ENCODE measurements around the gene MAGI2.

Gene MAGI2

GRCh38 chr7:78151229-78151628 is 1302.2 kb downstream of the MAGI2 start:
- DNase-seq, result no peak

- no peak for DNase-seq
These were observed 1303.7 kb downstream of the MAGI2 start for GRCh38 chr7:78149787-78150186.

- DNase-seq, result no peak
These were observed 1305.1 kb downstream of the MAGI2 start for GRCh38 chr7:78148166-78148894.

- DNase-seq, result no peak
These were observed 1306.9 kb downstream of the MAGI2 start for GRCh38 chr7:78146546-78146945.

GRCh38 chr7:78143661-78144060 is 1309.8 kb downstream of the MAGI2 start:
- DNase-seq, result no peak

GRCh38 chr7:78141522-78142281 is 1311.8 kb downstream of the MAGI2 start:
- no peak for DNase-seq

GRCh38 chr7:78140109-78140508 is 1313.4 kb downstream of the MAGI2 start:
- DNase-seq, result no peak

- no peak for DNase-seq
These were observed 1314.1 kb downstream of the MAGI2 start for GRCh38 chr7:78139335-78139734.

GRCh38 chr7:78134774-78135173 is 1318.7 kb downstream of the MAGI2 start:
- no peak for DNase-seq

GRCh38 chr7:78134256-78134655 is 1319.2 kb downstream of the MAGI2 start:
- peak; percentile 76 for DNase-seq

GRCh38 chr7:78130446-78131215 is 1322.8 kb downstream of the MAGI2 start:
- DNase-seq, result peak; percentile 81

GRCh38 chr7:78129865-78130264 is 1323.6 kb downstream of the MAGI2 start:
- DNase-seq, result no peak

- no peak for DNase-seq
These were observed 1326.5 kb downstream of the MAGI2 start for GRCh38 chr7:78127009-78127408.

- DNase-seq, result peak; percentile 86
These were observed 1327.6 kb downstream of the MAGI2 start for GRCh38 chr7:78125884-78126283.

GRCh38 chr7:78124216-78124615 is 1329.3 kb downstream of the MAGI2 start:
- DNase-seq, result no peak

GRCh38 chr7:78121888-78122287 is 1331.6 kb downstream of the MAGI2 start:
- no peak for DNase-seq

- DNase-seq, result no peak
These were observed 1335.0 kb downstream of the MAGI2 start for GRCh38 chr7:78118470-78118869.

- no peak for DNase-seq
These were observed 1337.6 kb downstream of the MAGI2 start for GRCh38 chr7:78115876-78116275.

- no peak for DNase-seq
These were observed 1338.5 kb downstream of the MAGI2 start for GRCh38 chr7:78114993-78115392.

GRCh38 chr7:78112488-78112887 is 1341.0 kb downstream of the MAGI2 start:
- DNase-seq, result no peak

GRCh38 chr7:78111386-78111785 is 1342.1 kb downstream of the MAGI2 start:
- DNase-seq, result no peak

- no peak for DNase-seq
These were observed 1350.0 kb downstream of the MAGI2 start for GRCh38 chr7:78103475-78103874.

- no peak for DNase-seq
These were observed 1352.4 kb downstream of the MAGI2 start for GRCh38 chr7:78101076-78101475.
